ENCODE measurements around the gene RREB1.

The RREB1 gene, protein sequence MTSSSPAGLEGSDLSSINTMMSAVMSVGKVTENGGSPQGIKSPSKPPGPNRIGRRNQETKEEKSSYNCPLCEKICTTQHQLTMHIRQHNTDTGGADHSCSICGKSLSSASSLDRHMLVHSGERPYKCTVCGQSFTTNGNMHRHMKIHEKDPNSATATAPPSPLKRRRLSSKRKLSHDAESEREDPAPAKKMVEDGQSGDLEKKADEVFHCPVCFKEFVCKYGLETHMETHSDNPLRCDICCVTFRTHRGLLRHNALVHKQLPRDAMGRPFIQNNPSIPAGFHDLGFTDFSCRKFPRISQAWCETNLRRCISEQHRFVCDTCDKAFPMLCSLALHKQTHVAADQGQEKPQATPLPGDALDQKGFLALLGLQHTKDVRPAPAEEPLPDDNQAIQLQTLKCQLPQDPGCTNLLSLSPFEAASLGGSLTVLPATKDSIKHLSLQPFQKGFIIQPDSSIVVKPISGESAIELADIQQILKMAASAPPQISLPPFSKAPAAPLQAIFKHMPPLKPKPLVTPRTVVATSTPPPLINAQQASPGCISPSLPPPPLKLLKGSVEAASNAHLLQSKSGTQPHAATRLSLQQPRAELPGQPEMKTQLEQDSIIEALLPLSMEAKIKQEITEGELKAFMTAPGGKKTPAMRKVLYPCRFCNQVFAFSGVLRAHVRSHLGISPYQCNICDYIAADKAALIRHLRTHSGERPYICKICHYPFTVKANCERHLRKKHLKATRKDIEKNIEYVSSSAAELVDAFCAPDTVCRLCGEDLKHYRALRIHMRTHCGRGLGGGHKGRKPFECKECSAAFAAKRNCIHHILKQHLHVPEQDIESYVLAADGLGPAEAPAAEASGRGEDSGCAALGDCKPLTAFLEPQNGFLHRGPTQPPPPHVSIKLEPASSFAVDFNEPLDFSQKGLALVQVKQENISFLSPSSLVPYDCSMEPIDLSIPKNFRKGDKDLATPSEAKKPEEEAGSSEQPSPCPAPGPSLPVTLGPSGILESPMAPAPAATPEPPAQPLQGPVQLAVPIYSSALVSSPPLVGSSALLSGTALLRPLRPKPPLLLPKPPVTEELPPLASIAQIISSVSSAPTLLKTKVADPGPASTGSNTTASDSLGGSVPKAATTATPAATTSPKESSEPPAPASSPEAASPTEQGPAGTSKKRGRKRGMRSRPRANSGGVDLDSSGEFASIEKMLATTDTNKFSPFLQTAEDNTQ (N-terminal part only)

DNA sequence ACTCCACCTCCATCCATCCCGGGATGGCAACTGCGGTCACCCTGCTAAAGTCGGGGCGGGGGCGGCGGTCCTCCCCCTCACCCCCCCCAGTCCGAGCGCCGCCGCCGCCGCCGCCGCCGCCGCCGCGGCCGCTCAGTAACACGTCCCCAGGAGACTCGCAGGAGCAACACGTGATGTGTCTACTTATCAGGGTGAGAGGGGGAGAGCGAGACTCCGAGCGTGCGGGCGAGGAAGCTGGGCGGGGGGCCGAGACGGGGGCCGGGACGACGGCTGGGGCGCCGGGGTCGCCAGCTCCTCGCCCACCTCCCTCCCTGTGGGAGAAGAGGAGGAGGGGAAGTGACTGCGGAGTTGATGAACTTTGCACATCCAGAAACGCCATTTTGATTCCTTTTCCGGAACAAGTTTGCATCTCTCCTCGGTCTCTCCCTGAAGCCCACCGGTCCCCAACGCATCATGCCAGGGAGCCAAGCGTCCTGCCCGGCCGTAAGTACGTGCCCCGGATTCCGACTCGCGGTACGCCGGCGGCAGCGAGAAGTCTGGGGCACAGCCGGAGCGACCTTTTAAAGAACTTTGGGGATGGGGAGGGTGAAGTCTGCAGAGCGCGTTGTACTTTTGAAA lies at the start of gene RREB1:
TSS of gene RREB1 (plus strand) at position 384 of the 618 bp plus-strand sequence. CDS start 73,951 bp downstream, outside the sequence.
- FAIRE-seq = no peak

DNA sequence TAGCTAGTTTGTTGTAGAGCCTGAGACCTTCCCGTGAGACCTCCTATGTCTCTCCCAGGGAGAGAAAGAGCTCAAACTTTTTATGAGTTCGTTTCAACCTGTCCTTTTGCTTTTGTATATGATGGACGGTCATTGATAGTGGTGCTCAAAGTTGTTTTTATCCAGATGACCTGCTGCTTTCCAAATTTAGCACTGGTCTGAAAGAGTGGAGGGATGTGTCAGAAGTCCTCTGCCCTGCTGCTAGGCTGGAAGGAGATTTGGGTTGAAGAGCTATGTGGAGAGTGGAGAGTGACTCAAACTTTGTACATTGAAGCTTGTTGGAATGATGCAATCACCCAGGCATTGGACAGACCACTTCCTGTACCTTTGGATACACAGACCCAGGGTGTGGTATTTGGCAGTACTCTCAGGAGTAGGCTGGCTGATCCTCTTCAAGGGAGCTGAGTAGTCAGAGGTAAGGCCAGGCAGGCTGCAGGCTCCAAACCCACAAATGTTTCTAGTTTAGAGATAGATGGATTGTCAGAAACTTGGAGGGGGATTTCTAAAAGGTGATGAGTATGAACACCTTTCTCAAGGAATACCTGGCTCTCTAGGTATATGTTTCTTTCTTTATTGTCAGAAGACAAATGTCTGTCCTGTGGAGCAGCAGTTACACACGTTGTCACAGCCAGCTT lies 49.4 kb upstream of the RREB1 start:
- FAIRE-seq = no peak

DNA sequence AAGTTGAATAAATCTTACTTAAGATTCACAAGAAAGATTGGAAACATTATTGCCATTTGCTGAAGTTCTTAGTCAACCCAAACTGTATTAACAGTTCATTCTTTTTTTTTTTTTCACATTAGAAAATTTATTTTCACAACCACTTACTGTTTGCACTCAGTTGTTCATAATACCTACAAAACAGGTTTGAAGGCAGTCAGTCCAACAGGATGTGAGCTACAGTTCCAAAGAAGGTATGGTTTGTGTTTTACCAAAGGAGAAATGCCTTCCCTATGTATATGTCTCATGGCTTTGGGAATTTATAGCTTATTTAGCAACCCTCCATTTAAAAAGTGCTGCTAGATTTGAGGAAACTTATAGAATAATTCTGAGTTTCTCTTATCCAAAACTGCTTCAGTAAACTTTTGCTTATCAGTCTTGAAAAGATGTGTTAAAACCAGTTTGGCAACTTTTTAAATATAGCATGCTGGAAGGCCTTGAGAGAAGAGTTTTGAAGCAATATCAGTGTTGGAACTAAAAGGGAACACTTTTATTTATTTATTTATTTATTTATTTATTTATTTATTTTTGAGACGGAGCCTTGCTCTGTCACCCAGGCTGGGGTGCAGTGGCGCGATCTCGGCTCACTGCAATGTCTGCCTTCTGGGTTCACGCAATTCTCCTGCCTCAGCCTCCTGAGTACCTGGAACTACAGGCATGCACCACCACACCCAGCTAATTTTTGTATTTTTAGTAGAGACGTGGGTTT lies 46.8 kb upstream of the RREB1 start:
- FAIRE-seq = no peak

DNA sequence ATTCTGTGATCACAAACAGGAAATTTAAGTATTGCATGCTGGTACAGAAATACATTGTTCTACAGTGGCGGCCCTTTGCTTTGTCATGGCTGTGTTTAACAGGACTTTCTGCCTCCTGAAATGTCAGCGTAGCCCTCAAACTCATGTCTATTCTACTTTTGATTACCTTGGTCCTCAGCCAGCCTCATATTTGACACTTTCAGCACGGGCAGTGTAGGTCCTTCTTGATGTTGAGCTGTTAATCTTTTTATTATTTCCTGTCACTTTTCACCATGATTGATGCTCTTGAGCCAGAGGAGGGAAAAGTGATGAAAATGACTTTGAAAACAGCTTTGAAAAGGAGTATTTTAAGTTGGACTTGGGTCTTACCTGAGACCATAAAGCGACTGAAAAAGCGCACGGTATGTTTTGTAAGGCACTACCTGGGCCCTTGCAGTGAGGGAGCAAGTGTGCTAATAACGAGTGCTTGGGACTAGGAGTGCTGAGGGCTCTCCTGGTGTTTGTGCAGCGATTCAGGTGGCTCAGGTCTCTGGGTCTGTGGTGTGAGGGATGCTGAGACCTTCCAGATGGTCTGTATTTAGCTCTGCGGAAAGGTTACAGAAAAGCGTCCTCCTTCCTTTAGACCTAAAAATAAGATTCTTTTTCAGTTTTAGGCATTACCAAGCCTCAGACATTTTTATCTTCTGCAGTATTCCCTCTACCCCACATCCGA lies 45.2 kb upstream of the RREB1 start:
- no peak for FAIRE-seq

DNA sequence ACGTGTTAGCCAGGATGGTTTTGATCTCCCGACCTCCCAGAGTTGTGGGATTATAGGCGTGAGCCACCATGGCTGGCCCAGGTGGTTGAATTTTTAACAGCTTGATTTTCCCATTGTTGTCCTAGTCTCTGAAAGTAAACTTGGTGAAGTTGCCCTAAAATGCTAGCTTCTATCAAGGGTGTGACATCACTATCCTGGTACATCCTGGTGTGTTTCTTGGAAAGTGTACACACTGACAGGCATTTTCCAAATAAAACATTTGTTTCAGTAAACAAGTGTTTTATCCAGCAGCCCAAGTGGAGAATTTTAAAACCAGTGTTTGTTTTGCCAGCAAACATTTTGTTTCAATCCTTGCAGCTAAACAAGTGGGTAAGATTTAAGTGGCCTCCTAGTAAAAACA lies 40.5 kb upstream of the RREB1 start:
- FAIRE-seq = no peak

DNA sequence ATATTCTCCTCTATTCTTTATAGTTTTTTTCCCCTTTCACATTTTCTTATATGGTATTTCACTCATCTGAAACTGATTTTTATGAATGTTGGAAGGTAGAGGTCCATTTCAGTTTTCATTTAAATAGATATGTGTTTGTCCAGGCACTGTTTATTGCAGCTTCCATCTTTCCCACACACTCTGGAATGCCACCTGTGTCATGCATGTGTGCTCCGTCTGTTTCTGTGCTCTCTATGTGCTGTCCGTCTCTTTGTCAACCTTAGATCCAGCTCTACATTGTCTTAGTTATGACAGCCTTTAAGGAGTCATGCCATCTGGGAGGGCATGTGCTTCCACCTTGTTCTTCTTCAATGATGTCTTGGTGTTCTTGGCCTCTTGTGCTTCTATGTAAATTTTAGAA lies 36.4 kb upstream of the RREB1 start:
- no peak for FAIRE-seq

DNA sequence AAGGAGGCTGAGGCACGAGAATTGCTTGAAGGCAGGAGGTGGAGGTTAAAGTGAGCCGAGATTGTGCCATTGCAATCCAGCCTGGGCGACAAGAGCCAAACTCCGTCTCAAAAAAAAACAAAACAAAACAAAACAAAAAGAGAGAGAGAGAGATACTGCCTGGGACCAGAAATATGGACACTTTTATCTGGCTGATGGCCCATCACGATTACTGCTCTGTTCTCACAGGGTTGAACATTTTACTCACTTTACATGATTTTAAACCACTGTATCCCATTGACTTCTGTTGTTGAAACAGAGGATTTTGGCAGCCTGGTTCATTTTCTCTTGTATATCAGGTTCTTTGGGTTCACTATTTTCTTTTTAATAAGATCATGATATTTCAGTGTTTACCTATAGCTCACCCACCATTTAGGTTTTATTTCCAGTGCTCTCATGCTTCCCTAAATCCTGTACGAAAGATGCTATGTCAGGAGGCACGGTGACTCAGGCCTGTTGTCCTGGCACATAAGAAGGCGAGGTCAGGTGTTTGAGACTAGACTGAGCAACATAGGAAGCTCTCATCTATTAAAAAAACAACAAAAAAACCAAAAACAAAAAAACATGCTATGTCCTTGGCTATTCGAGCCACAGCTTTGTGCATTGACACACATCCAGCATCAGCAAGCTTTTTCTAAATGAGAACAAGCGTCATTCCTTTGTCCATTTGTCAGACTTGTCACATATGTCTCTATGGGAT lies 34.5 kb upstream of the RREB1 start:
- FAIRE-seq = no peak

DNA sequence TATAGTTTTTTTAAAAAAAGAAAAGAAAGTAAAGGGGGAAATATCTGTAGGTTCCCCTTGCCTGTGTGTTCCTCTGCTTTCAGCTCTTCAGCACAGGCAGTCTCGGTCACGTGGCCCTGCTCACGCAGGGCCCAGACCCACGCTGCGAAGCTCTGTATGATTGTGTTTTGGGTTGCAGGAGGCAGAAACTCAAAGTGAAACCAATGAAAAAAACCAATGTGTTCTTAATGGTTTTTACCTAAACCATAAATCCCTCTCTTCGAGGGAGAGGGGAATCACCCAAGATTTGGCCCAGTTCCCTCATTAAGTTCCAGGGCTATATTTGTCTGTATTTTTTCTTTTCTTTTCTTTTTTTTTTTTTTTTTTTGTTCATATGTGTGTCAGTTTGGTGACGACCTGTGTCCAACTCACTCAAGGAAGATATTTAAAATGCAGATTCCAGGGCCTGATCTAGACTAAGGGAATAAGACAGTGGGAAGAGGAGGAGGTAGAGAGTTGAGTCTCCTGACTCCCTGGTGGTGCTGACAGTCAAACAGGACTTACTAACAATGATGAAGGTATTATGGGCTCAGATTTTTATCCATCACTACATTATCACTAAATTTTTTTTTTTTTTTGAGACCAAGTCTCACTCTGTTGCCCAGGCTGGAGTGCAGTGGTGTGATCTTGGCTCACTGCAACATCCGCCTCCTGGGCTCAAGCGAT lies 33.8 kb upstream of the RREB1 start:
- FAIRE-seq = no peak

DNA sequence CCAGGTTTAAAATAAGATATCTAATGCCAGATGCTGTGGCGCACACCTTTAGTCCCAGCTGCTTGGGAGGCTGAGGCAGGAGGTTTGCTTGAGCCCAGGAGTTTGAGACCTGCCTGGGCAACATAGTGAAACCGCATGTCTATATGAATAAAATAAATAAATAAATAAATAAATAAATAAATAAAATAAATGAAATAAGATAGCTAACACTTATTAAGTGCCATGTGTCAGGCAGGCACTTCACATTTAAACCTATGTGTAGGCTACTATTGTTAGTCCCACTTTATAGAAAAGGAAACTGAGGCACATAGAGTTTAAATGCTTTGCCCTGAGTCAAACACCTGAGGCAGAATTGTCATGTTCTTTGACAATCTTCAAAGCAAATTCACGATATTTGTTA lies 32.9 kb upstream of the RREB1 start:
- FAIRE-seq = no peak

DNA sequence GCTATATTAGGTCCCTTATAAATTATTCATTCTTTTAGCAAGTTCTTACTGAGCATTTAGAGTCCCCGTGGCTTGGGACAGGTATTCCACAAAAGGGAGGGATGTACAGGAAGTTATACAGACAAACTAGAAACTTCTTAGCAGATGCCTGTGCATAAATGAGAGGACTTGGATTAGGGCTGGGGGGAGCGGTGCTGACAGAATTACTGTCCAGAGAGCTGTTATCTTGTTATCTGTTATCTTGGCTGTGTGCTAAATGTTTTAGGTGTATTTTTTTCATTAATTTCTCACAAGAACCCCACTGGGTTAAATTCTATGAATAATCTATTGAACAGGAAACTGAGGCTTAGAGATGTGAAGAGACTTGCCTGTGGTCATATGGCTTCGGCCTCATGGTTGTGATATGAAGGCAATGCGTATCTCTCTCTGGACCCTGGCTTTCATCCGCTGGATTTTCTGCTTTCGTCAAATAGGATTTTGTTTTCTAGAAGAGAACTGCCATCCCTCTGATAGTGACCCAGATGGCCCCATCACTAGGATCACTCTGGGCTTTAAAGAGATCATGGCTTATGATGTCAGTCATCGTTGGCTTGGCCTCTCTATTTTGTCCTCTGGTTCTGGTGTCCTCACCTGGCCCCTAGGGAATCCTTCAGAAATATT lies 32.3 kb upstream of the RREB1 start:
- FAIRE-seq = no peak

DNA sequence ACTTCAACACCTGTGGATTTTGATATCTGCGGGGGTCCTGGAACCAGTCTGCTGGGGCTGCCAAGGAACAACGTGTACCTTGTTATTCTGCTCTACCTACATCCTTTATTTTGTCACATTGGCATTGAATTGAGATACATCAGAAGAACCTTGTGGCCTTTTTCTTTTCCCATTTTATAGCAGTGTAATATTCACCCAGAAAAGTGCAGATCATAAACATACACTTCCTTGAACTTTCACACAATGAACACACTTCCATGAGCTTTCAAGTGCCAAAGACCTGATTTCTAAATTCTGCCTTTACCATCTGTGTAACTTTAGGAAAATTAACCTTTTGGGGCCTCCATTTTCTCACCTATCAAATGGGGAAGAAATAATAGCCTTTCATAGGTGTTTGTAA lies 29.9 kb upstream of the RREB1 start:
- FAIRE-seq = no peak

DNA sequence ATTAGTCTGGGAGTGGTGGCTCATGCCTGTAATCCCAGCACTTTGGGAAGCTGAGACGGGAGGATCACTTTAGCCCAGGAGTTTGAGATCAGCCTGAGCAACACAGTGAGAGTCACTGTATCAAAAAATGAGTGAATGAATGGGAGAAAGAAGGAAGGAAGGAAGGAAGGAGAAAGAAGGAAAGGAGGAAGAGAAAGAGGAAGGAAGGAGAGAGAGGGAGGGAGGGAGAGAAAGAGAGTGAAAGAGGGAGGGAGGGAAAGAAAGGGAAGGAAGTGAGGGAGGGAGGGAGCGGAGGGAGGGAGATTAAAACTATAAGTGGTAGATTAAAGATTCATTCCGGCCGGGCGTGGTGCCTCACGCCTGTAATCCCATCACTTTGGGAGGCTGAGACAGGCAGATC lies 28.9 kb upstream of the RREB1 start:
- no peak for FAIRE-seq

DNA sequence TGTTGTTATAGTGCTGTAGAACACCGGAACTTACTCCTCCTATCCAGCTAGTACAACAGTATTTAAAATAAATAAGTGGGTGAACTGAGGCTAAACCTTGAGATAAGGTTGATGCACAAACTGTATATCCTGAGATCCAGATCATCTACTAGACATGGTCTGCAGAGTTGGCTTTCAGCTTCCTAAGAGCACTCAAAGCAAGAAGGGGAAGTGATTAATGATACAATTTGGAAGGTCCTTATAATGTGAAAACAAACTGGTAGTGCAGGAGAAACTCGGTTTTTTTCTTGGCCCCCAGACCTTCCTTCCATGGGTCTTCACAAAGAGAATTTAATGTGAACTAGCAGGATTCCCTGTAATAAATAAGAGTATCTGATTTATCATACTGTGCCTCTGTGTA lies 27.4 kb upstream of the RREB1 start:
- no peak for FAIRE-seq

DNA sequence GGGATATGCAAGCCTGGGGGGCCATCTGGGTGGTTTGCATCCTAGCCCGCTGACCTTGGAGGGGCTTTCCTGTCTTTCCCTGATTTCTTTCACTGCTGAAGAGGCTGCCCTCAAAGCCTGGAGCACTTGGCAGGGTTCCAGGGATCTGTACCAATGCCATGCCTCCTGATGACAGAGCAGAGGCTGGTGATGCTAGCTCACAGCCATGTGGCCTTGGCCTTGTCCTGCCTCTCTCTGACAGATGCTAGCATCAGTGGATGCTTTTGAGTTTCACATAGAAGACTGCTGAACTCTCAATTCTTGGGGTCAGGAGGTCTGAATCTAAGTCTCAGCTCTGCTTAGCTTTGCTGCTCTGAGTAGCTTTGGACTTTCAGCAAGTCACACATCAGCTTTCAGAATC lies 21.9 kb upstream of the RREB1 start:
- no peak for FAIRE-seq

DNA sequence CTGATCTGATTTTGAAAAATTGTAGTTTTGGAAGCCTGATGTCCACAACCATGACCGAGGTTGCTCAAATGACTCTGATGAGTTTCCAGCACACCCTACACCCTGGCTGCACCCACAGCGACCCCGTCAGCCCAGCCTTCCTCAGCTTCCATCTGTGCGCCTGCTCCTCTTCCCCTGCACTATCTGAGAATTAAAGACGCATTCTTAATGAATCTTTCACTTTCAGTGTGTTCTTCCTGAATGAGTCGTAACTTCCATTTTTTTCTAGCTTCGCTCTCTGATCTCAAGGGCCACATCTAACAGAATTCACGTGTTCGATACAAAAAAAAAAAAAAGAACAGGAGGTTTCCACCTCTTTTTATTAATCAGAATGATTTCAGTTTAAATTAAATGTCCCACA lies 21.3 kb upstream of the RREB1 start:
- FAIRE-seq = no peak

DNA sequence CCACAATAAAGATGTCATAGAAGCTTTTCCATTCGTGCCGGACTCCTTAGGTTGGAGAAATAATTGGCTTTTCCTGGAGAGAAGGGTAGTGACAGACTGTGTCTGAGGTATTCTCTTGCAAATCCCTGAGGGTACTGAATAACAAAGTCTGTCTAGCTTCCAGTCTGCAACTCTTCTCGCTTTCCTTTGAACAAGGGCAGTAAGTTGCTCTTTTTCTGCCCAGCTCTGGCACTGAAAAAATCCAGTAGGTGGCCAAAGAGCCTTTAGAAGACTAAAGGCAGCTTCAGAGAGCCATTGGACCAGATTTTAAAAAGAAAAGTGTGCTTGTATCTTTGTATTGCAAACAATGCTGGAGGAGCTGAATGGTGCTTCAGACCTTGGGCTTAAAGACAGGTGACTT lies 20.7 kb upstream of the RREB1 start:
- no peak for FAIRE-seq

DNA sequence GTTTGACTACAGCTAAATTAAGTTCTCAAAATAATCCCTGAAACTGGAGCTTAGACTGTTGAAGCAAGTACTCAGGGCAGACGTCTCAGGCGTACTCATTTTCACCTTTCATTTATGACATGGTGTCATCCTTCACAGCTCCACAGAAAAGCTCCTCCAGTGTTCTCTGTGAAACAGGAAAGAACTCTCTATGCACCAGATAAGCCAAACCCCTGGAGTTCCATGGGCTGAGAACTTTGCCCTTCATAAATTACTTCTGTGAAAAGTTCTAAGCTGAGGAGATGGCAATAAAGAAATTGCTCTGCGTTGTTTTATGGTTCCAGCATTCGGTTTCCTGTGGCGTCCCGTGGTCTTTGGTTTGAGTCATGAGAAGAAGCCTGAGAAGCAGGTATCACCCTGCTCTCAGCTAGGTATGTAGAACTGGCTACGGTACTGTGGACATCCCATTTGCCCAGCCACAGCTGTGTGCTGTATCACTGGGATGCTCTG lies 20.2 kb upstream of the RREB1 start:
- FAIRE-seq = no peak

DNA sequence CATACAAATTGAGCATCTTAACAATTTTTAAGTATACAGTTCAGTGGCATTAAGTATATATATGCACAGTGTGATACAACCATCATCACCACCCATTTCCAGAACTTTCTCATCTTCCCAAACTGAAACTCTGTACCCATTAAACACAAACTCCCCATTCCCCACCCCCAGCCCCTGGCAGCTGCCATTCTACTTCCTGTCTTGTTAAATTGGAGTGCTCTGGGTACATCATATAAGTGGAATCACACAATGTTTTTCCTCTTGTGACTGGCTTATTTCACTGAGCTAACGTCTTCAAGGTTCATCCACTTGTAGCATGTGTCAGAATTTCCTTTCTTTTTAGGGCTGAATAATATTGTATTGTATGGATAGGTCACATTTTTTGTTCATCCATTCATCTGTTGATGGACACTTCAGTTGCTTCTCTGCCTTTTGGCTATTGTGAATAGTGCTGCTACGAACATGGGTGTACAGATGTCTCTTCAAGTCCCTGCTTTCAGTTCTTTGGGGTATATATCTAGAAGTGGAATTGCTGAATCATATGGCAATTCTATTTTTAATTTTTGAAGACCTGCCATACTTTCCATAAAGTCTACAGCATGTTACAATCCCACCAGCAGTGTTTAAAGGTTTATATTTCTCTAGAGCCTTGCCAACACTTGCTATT lies 19.6 kb upstream of the RREB1 start:
- FAIRE-seq = no peak

Measured in G401.6 (cell line).